CD4-positive, alpha-beta T cell treated with Interleukin-6 at 100 ng/mL for 8 hours (primary cell): Measurements from ENCODE around the gene RSAD2.
"Not testable (repeated sequence)": the region's sequence is repeated elsewhere in the genome, so short reads cannot be mapped to it uniquely, and the experiment has no call there.

ENCODE experiments used
- DNase-seq: peaks from one replicate; pipeline ENCODE4 v3.0.0-alpha.2; 2020; ENCODE audit warnings: mixed read lengths, low spot score

RSAD2 gene

GRCh38 chr2:6864923-6865345 lies 12.6 kb upstream of the RSAD2 start:
- DNase-seq: no peak

GRCh38 chr2:6865346-6866274 lies 12.0 kb upstream of the RSAD2 start, which contains the start of gene CMPK2:
TSS of gene CMPK2 (minus strand) at chr2:6865907. CDS start at chr2:6865696, 211 bp downstream.
- DNase-seq: peak; percentile 71

GRCh38 chr2:6866275-6866671 lies 11.3 kb upstream of the RSAD2 start:
- peak; percentile 50 for DNase-seq

- no peak for DNase-seq
Measured at GRCh38 chr2:6866982-6867381, 10.6 kb upstream of the RSAD2 start.

GRCh38 chr2:6872394-6872793 lies 5.2 kb upstream of the RSAD2 start:
- DNase-seq: no peak

- DNase-seq: no peak
Measured at GRCh38 chr2:6874032-6874431, 3.5 kb upstream of the RSAD2 start.

- DNase-seq: no peak
Measured at GRCh38 chr2:6876309-6876708, 1.3 kb upstream of the RSAD2 start.

- DNase-seq: no peak
Measured at GRCh38 chr2:6878549-6878948, 972 bp downstream of the RSAD2 start.

GRCh38 chr2:6879011-6879410 lies 1.4 kb downstream of the RSAD2 start:
- DNase-seq: no peak

GRCh38 chr2:6880200-6880733 lies 2.7 kb downstream of the RSAD2 start:
- peak; percentile 59 for DNase-seq

- no peak for DNase-seq
Measured at GRCh38 chr2:6881046-6881445, 3.5 kb downstream of the RSAD2 start.

- DNase-seq: no peak
Measured at GRCh38 chr2:6881516-6881915, 3.9 kb downstream of the RSAD2 start.

GRCh38 chr2:6883448-6884122 lies 6.0 kb downstream of the RSAD2 start:
- no peak for DNase-seq

- DNase-seq: no peak
Measured at GRCh38 chr2:6885551-6885950, 8.0 kb downstream of the RSAD2 start.

- no peak for DNase-seq
Measured at GRCh38 chr2:6885968-6886367, 8.4 kb downstream of the RSAD2 start.

- no peak for DNase-seq
Measured at GRCh38 chr2:6887751-6888192, 10.2 kb downstream of the RSAD2 start.

- DNase-seq: no peak
Measured at GRCh38 chr2:6888724-6889123, 11.1 kb downstream of the RSAD2 start.

GRCh38 chr2:6893876-6894482 lies 16.4 kb downstream of the RSAD2 start:
- DNase-seq: no peak

- peak; percentile 40 for DNase-seq
Measured at GRCh38 chr2:6896930-6897759, 19.6 kb downstream of the RSAD2 start.

GRCh38 chr2:6902581-6902980 lies 25.0 kb downstream of the RSAD2 start:
- DNase-seq: not testable (repeated sequence)

- DNase-seq: no peak
Measured at GRCh38 chr2:6905668-6906067, 28.1 kb downstream of the RSAD2 start.
